OCI-LY3 (cell line): Measurements from ENCODE around the gene MINDY1.

Experiments
- CTCF ChIP-seq: fragments of 200-600, 300-600 bp; sonication (generic); IDR thresholded peaks from 2 replicates; pipeline ENCODE4 v1.5.1; 2014; ENCODE audit warnings: antibody characterized with exemption, low read length, low read depth
- EZH2phosphoT487 ChIP-seq: fragments of 200-600 bp; shearing (Covaris generic); IDR thresholded peaks from 2 replicates; pipeline ENCODE4 v1.6.1; 2018; ENCODE audit warnings: antibody characterized with exemption, mixed run types, low read depth

GRCh38 chr1:150966011-150966410 lies 40.7 kb downstream of the MINDY1 start:
- no peak for TF ChIP-seq CTCF
- TF ChIP-seq EZH2phosphoT487: no peak
